ENCODE measurements around the gene FGF19.

Gene FGF19

GRCh38 chr11:69734367-69734766 is 30.5 kb upstream of the FGF19 start:
- Histone ChIP-seq H3K4me3 (ENCODE audit: extremely low read depth, insufficient read depth, low read length, poor library complexity, severe bottlenecking) (no peak overlapping the region), H3K4me1 (ENCODE audit: control insufficient read depth, insufficient read depth, low read length, poor library complexity, severe bottlenecking) (peaks cover 11% of the 10 kb centered on the region), H3K9me3 (ENCODE audit: control insufficient read depth, low read length) (peaks cover 20% of the 10 kb centered on the region), H3K36me3 (ENCODE audit: control insufficient read depth, insufficient read depth, low read length) (no peaks in the 10 kb centered on the region), H3K27ac (ENCODE audit: low read depth, low read length, severe bottlenecking) (peak overlapping the region; percentile 72)
- 100% methylated on average over 1 to 2 of the region's 2 CpGs for WGBS, 2 experiments (ENCODE audit: insufficient coverage in 2 of 2)

GRCh38 chr11:69732910-69733309 is 29.1 kb upstream of the FGF19 start:
- 77 to 81% methylated on average over 7 of the region's 7 CpGs for WGBS, 2 experiments (ENCODE audit: insufficient coverage in 2 of 2)

GRCh38 chr11:69731110-69731509 is 27.3 kb upstream of the FGF19 start:
- Histone ChIP-seq H3K9me3 (ENCODE audit: control insufficient read depth, low read length) (peaks cover 11% of the 10 kb centered on the region), H3K4me1 (ENCODE audit: control insufficient read depth, insufficient read depth, low read length, poor library complexity, severe bottlenecking) (peaks cover 15% of the 10 kb centered on the region), H3K36me3 (ENCODE audit: control insufficient read depth, insufficient read depth, low read length) (no peaks in the 10 kb centered on the region), H3K4me3 (ENCODE audit: extremely low read depth, insufficient read depth, low read length, poor library complexity, severe bottlenecking) (no peak overlapping the region), H3K27ac (ENCODE audit: low read depth, low read length, severe bottlenecking) (no peak overlapping the region)
- WGBS, 2 experiments (ENCODE audit: insufficient coverage in 2 of 2), result 86 to 93% methylated on average over 9 to 11 of the region's 11 CpGs

More at GRCh38 chr11:69732910-69733309, 29.1 kb upstream of the FGF19 start:
- Histone ChIP-seq H3K4me1 (ENCODE audit: control insufficient read depth, insufficient read depth, low read length, poor library complexity, severe bottlenecking) (peaks cover 11% of the 10 kb centered on the region), H3K36me3 (ENCODE audit: control insufficient read depth, insufficient read depth, low read length) (no peaks in the 10 kb centered on the region), H3K4me3 (ENCODE audit: extremely low read depth, insufficient read depth, low read length, poor library complexity, severe bottlenecking) (no peak overlapping the region), H3K9me3 (ENCODE audit: control insufficient read depth, low read length) (peaks cover 11% of the 10 kb centered on the region), H3K27ac (ENCODE audit: low read depth, low read length, severe bottlenecking) (no peak overlapping the region)

- WGBS, 2 experiments (ENCODE audit: insufficient coverage in 2 of 2), result 94% methylated on average over 7 to 8 of the region's 8 CpGs
- no peak overlapping the region for H3K27ac ChIP-seq (ENCODE audit: low read depth, low read length, severe bottlenecking)
Observed at GRCh38 chr11:69730500-69730899, 26.7 kb upstream of the FGF19 start.

GRCh38 chr11:69729252-69729651 is 25.4 kb upstream of the FGF19 start:
- peaks cover 17% of the 10 kb centered on the region for H3K4me1 ChIP-seq (ENCODE audit: control insufficient read depth, insufficient read depth, low read length, poor library complexity, severe bottlenecking)
- no peaks in the 10 kb centered on the region for H3K36me3 ChIP-seq (ENCODE audit: control insufficient read depth, insufficient read depth, low read length)
- no peak overlapping the region for H3K27ac ChIP-seq (ENCODE audit: low read depth, low read length, severe bottlenecking)
- no peak overlapping the region for H3K4me3 ChIP-seq (ENCODE audit: extremely low read depth, insufficient read depth, low read length, poor library complexity, severe bottlenecking)
- H3K9me3 ChIP-seq (ENCODE audit: control insufficient read depth, low read length), result peaks cover 3% of the 10 kb centered on the region
- WGBS, 2 experiments (ENCODE audit: insufficient coverage in 2 of 2), result 88 to 92% methylated on average over 9 of the region's 9 CpGs

More at GRCh38 chr11:69730500-69730899, 26.7 kb upstream of the FGF19 start:
- Histone ChIP-seq H3K4me1 (ENCODE audit: control insufficient read depth, insufficient read depth, low read length, poor library complexity, severe bottlenecking) (peaks cover 20% of the 10 kb centered on the region), H3K9me3 (ENCODE audit: control insufficient read depth, low read length) (peaks cover 11% of the 10 kb centered on the region), H3K36me3 (ENCODE audit: control insufficient read depth, insufficient read depth, low read length) (no peaks in the 10 kb centered on the region), H3K4me3 (ENCODE audit: extremely low read depth, insufficient read depth, low read length, poor library complexity, severe bottlenecking) (no peak overlapping the region)

- H3K27ac ChIP-seq (ENCODE audit: low read depth, low read length, severe bottlenecking), result no peak overlapping the region
- H3K9me3 ChIP-seq (ENCODE audit: control insufficient read depth, low read length), result no peaks in the 10 kb centered on the region
- WGBS, 2 experiments (ENCODE audit: insufficient coverage in 2 of 2), result 91 to 94% methylated on average over 10 of the region's 10 CpGs
- no peaks in the 10 kb centered on the region for H3K36me3 ChIP-seq (ENCODE audit: control insufficient read depth, insufficient read depth, low read length)
- H3K4me3 ChIP-seq (ENCODE audit: extremely low read depth, insufficient read depth, low read length, poor library complexity, severe bottlenecking), result no peak overlapping the region
- peaks cover 9% of the 10 kb centered on the region for H3K4me1 ChIP-seq (ENCODE audit: control insufficient read depth, insufficient read depth, low read length, poor library complexity, severe bottlenecking)
Observed at GRCh38 chr11:69727266-69727665, 23.4 kb upstream of the FGF19 start.

GRCh38 chr11:69726481-69726880 is 22.7 kb upstream of the FGF19 start:
- Histone ChIP-seq H3K4me3 (ENCODE audit: extremely low read depth, insufficient read depth, low read length, poor library complexity, severe bottlenecking) (no peak overlapping the region), H3K9me3 (ENCODE audit: control insufficient read depth, low read length) (no peaks in the 10 kb centered on the region), H3K27ac (ENCODE audit: low read depth, low read length, severe bottlenecking) (no peak overlapping the region), H3K36me3 (ENCODE audit: control insufficient read depth, insufficient read depth, low read length) (no peaks in the 10 kb centered on the region), H3K4me1 (ENCODE audit: control insufficient read depth, insufficient read depth, low read length, poor library complexity, severe bottlenecking) (peaks cover 9% of the 10 kb centered on the region)
- whole genome bisulfite sequencing, 2 experiments (ENCODE audit: insufficient coverage in 2 of 2), result 90% methylated on average over 17 to 18 of the region's 18 CpGs

GRCh38 chr11:69726019-69726418 is 22.2 kb upstream of the FGF19 start:
- Histone ChIP-seq H3K36me3 (ENCODE audit: control insufficient read depth, insufficient read depth, low read length) (no peaks in the 10 kb centered on the region), H3K4me1 (ENCODE audit: control insufficient read depth, insufficient read depth, low read length, poor library complexity, severe bottlenecking) (peaks cover 9% of the 10 kb centered on the region), H3K4me3 (ENCODE audit: extremely low read depth, insufficient read depth, low read length, poor library complexity, severe bottlenecking) (no peak overlapping the region), H3K27ac (ENCODE audit: low read depth, low read length, severe bottlenecking) (no peak overlapping the region), H3K9me3 (ENCODE audit: control insufficient read depth, low read length) (no peaks in the 10 kb centered on the region)
- 71 to 88% methylated on average over 7 to 9 of the region's 9 CpGs for WGBS, 2 experiments (ENCODE audit: insufficient coverage in 2 of 2)

GRCh38 chr11:69721745-69722144 is 17.9 kb upstream of the FGF19 start:
- Histone ChIP-seq H3K4me3 (ENCODE audit: extremely low read depth, insufficient read depth, low read length, poor library complexity, severe bottlenecking) (no peak overlapping the region), H3K4me1 (ENCODE audit: control insufficient read depth, insufficient read depth, low read length, poor library complexity, severe bottlenecking) (peaks cover 9% of the 10 kb centered on the region), H3K27ac (ENCODE audit: low read depth, low read length, severe bottlenecking) (no peak overlapping the region), H3K9me3 (ENCODE audit: control insufficient read depth, low read length) (no peaks in the 10 kb centered on the region), H3K36me3 (ENCODE audit: control insufficient read depth, insufficient read depth, low read length) (no peaks in the 10 kb centered on the region)
- 77 to 86% methylated on average over 2 to 8 of the region's 9 CpGs for WGBS, 2 experiments (ENCODE audit: insufficient coverage in 2 of 2)

- no peaks in the 10 kb centered on the region for H3K36me3 ChIP-seq (ENCODE audit: control insufficient read depth, insufficient read depth, low read length)
- peaks cover 4% of the 10 kb centered on the region for H3K4me1 ChIP-seq (ENCODE audit: control insufficient read depth, insufficient read depth, low read length, poor library complexity, severe bottlenecking)
- 85 to 87% methylated on average over 14 of the region's 14 CpGs for WGBS, 2 experiments (ENCODE audit: insufficient coverage in 2 of 2)
- H3K27ac ChIP-seq (ENCODE audit: low read depth, low read length, severe bottlenecking), result no peak overlapping the region
- H3K9me3 ChIP-seq (ENCODE audit: control insufficient read depth, low read length), result no peaks in the 10 kb centered on the region
- H3K4me3 ChIP-seq (ENCODE audit: extremely low read depth, insufficient read depth, low read length, poor library complexity, severe bottlenecking), result no peak overlapping the region
Observed at GRCh38 chr11:69721106-69721505, 17.3 kb upstream of the FGF19 start.

GRCh38 chr11:69718912-69719311 is 15.1 kb upstream of the FGF19 start:
- 90 to 91% methylated on average over 5 to 8 of the region's 8 CpGs for WGBS, 2 experiments (ENCODE audit: insufficient coverage in 2 of 2)
- Histone ChIP-seq H3K27ac (ENCODE audit: low read depth, low read length, severe bottlenecking) (no peak overlapping the region), H3K36me3 (ENCODE audit: control insufficient read depth, insufficient read depth, low read length) (no peaks in the 10 kb centered on the region)

More at GRCh38 chr11:69718912-69719311, 15.1 kb upstream of the FGF19 start:
- Histone ChIP-seq H3K9me3 (ENCODE audit: control insufficient read depth, low read length) (no peaks in the 10 kb centered on the region), H3K4me3 (ENCODE audit: extremely low read depth, insufficient read depth, low read length, poor library complexity, severe bottlenecking) (no peak overlapping the region), H3K4me1 (ENCODE audit: control insufficient read depth, insufficient read depth, low read length, poor library complexity, severe bottlenecking) (no peaks in the 10 kb centered on the region)

Measured in mesodermal cell (in vitro differentiated cells).